GM18873 (cell line): ENCODE measurements around the gene CCDC77.

Experiments used
- ATAC-seq: cut with Tn5 transposase; IDR thresholded peaks from one replicate; pipeline ENCODE4 v1.9.1; 2021; ENCODE audit warnings: mild to moderate bottlenecking, moderate library complexity, moderate number of reproducible peaks; ENCODE audit not compliant: unreplicated experiment, low FRiP score

CCDC77 gene

DNA sequence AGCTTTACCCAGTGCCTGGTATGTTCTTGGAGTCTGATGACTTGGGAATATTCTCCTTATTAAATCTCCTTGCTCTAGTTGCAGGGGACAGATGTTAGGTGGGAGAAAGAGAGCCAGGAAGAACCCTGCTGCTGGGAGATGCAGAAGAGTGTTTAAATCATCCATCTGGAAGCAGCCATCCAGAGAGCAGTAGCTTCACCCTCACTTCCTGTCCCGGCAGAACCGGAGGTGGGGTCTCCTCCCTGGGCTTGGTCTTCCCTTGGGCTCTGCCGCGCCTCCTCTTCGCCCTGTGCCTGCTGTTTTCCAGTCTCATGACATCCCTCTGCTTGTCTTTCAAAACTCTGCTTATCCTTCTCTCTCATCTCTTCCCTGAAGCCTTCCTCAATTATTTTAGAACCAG, 73.8 kb downstream of the CCDC77 start:
- ATAC-seq, result no peak

DNA sequence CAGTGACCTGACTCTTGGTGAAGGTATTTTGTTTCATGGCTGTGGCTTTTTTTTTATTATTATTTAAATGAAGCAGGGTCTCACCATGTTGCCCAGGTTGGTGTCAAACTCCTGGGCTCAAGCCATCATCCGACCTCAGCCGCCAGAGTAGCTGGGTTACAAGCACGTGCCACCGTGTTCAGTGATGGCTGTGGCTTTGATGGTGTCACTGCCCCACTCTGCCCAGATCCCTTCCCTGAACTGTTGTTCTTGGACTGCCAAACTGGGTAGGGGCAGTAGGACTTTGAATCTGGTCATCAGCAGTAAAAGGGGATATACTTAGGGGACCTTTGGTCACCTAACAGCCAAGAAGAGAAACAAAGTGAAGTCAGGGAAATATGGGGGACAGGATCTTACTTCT, 77.7 kb downstream of the CCDC77 start:
- no peak for ATAC-seq

DNA sequence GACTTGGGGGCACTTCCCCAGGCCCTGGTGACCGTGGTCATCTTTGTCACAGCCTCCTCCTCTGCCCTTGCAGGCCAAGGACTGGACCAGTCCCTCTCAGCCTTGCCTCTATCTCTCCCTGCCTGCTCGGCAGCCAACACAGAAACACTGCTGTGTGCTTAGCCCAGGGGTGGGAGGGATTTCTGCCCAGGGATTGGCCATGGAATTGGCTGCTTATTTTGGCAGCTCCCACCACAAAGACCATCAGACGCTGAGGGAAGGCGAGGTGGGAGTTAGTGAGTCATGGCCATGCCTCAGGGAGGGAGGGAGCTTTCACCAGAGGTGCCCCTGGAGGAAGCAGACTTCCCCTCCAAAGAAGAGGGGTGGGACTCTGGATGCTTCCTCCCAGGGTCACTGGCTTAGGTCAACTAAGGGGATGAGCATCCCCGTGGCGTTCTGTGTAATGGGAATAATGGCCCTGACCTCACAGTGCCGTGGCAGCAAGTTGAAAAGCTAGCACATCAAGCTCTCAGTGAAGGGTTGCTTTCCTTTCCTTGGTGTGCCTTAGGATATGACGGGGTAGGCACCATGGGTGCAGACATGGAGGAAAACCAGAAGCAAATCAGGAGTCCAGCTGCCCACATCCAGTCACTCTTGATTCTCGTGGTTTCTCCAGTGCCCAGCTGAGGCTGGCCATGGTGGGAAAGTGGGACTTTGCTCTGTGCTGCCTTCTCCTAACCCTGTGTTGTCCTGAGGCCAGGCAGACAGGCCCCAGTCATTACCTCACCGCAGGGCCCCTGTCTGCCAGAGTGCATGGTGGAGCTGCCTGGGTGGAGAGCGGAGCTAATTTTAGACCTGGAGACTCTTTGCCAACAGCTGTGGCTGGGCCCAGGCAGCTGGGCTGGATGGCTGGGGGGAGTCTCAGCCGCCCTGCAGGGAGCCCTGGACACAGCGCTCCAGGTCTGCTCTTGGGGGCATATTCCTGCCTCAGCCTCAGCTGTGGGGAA, 79.7 kb downstream of the CCDC77 start:
- ATAC-seq, result no peak

DNA sequence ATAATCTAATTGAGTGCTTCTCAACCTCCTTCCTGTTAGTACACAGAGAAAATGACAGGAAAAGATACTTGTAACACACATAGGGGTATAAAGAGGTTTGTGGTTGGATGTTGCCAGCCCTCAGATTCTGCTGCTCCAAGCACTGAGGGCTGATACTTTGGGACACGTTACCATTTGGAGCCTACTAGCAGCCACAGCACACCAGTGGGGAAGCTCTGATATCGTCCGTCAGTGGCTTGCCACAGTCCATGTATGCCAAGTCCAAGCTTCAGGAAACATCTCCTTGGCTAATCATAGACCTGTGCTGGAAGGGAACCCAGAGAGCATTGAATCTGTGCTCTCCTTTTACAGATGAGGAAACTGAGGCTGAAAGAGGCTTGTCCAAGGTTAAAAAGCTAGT, 80.6 kb downstream of the CCDC77 start:
- no peak for ATAC-seq

DNA sequence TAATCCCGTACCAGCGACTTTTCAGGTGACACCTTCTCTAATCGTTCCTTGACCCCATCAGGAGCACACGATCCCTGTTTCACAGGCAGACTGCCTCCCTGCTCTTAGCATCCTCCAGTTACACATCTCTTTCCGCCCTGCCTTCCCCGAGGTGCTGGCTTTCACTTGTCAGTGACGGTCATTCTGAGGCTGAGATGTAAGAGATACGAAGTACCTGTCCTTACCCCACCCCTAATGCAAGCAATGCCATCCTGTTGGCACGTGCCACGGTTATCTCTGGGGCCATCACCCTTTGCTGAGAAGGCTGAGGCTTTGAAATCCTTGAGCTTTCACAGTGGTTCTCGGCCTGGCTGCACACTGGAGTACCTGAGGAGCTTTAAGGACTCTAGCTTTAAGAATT, 82.7 kb downstream of the CCDC77 start:
- ATAC-seq, result no peak

DNA sequence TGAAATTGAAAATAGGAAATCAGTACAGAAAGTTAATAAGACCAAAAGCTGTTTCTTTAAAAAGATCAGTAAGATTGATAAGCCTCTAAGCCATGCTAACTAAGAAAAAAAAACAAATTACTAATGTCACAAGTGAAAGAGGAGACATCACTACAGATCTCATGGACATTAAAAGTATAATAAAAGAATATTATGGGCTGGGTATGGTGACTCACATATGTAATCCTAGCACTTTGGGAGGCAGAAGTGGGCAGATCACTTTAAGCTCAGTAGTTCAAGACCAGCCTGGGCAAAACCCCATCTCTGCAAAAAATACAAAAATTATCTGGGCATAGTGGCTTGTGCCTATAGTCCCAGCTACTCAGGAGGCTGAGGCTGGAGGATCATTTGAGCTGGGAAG, 88.8 kb downstream of the CCDC77 start:
- no peak for ATAC-seq
